Psoas muscle (tissue), 8 donors: ENCODE results near the gene B4GALT2. TPM values are rescaled to one million over a fixed set of nuclear protein-coding genes. Genes with fewer than 3 reads are reported as not detected.

ENCODE experiments used
- ATAC-seq, 4 donors: fragments of 200-7000 bp; cut with Tn5 transposase; one replicate each; pipeline ENCODE4 v1.9.1; 2020; ENCODE audit warnings: moderate library complexity in 3 of 4, mild to moderate bottlenecking in 2 of 4
- DNase-seq, 2 donors: peaks; one replicate each; pipeline ENCODE4 v3.0.0-alpha.2; 2020
- H3K27ac ChIP-seq: fragments of 200-600 bp; one replicate; pipeline ENCODE4 v1.8.0; 2022
- H3K27me3 ChIP-seq, 3 donors: fragments of 200-600 bp in 1 of 3; one replicate each; pipeline versions ENCODE4 v1.6.1 to v1.8.0; 2013 to 2022; ENCODE audit warnings: low read length in 2 of 3, mild to moderate bottlenecking in 2 of 3, moderate library complexity in 1 of 3; ENCODE audit not compliant: insufficient read depth in 3 of 3
- H3K36me3 ChIP-seq, 2 donors: fragments of 200-600 bp in 1 of 2; one replicate each; pipeline versions ENCODE4 v1.6.1 to v1.8.0; 2013 to 2022; ENCODE audit warnings: low read depth in 1 of 2, mild to moderate bottlenecking in 1 of 2, moderate library complexity in 1 of 2; ENCODE audit not compliant: insufficient read depth in 1 of 2
- H3K4me1 ChIP-seq: fragments of 200-600 bp; one replicate; pipeline ENCODE4 v1.8.0; 2022
- H3K4me3 ChIP-seq: fragments of 200-600 bp; one replicate; pipeline ENCODE4 v1.8.0; 2022; ENCODE audit warnings: mild to moderate bottlenecking
- H3K9me3 ChIP-seq: fragments of 200-600 bp; one replicate; pipeline ENCODE4 v1.8.0; 2022
- CTCF ChIP-seq: fragments of 200-600 bp; IDR thresholded peaks from one replicate; pipeline ENCODE4 v1.8.0; 2022; ENCODE audit warnings: antibody characterized with exemption
- WGBS, 3 donors: extraction: QIAGEN DNeasy Blood & Tissue Kit; methylation state at CpG; one replicate each; pipeline versions ENCODE4 v1.1.6 to v1.1.7; 2013; 5-methylcytosine and 5-hydroxymethylcytosine counted together
- intact Hi-C, 2 donors: fragments of 100-400 bp; cut with DNase I; formaldehyde crosslinking; loops; one replicate each; pipeline versions ENCODE4 v1.11.0 to v1.14.2; 2022
- polyA plus RNA-seq, 3 donors: library from polyadenylated mRNA; stranded (reverse); fragments of 200-250 nt; gene quantifications; one replicate each; pipeline ENCODE4 v1.2.3, GENCODE V29; 2013
- total RNA-seq, 4 donors: library from RNA; stranded (reverse); fragmentation: NEBNext Ultra II Directional in 2 of 4; extraction: Animal tissue kit (Norgen Biotek cat#: 25700) in 2 of 4; gene quantifications; one replicate each; pipeline versions ENCODE4 v1.2.1 to v1.2.4, GENCODE V29; 2021 to 2023
- donor health status: healthy with polysubstance abuse.
- donor health status: DM: no; HTN: no; CAD: no; lungs with moderate emphysema.
- donor health status: Bipolar disorder and iron deficiency.
- donor health status: healthy.
- donor health status: DM: yes; HTN: yes; CAD: no.
- donor health status: DM: no; HTN: no; CAD: no.
- donor health status: DM: no; HTN: no; CAD: no.
- donor health status: DM: yes; HTN: yes; CAD: no.

Gene B4GALT2
- total and polyA plus RNA-seq, 7 donors: 33.5 to 81.0 (median 54.9) TPM

- DNase-seq: no peak
- TF ChIP-seq CTCF: no peak
- Histone ChIP-seq H3K27me3 (no peaks in the 10 kb centered on the region), H3K9me3 (no peaks in the 10 kb centered on the region), H3K4me3 (no peak overlapping the region), H3K27ac (no peak overlapping the region), H3K4me1 (no peaks in the 10 kb centered on the region), H3K36me3 (no peaks in the 10 kb centered on the region)
- WGBS, 3 donors: 48 to 72% (median 55%) methylated on average over 5 of the region's 5 CpGs
- no peak for ATAC-seq
- intact Hi-C loops: no loop called here
Observed at GRCh38 chr1:44013949-44014348, 34.9 kb downstream of the B4GALT2 start.

GRCh38 chr1:44014365-44015104, 35.5 kb downstream of the B4GALT2 start:
- Histone ChIP-seq H3K27ac (no peak overlapping the region), H3K4me1 (no peaks in the 10 kb centered on the region), H3K27me3 (no peaks in the 10 kb centered on the region), H3K4me3 (no peak overlapping the region), H3K36me3 (no peaks in the 10 kb centered on the region), H3K9me3 (no peaks in the 10 kb centered on the region)
- ATAC-seq: no peak
- DNase-seq: no peak
- intact Hi-C loops: no loop called here
- WGBS, 3 donors: 70 to 82% (median 79%) methylated on average over 8 of the region's 8 CpGs
- no peak for TF ChIP-seq CTCF

GRCh38 chr1:44015206-44015605, 36.2 kb downstream of the B4GALT2 start:
- Histone ChIP-seq H3K27ac (no peak overlapping the region), H3K9me3 (no peaks in the 10 kb centered on the region), H3K36me3 (no peaks in the 10 kb centered on the region), H3K4me1 (no peaks in the 10 kb centered on the region), H3K4me3 (no peak overlapping the region), H3K27me3 (no peaks in the 10 kb centered on the region)
- WGBS, 3 donors: 63 to 73% (median 69%) methylated on average over 3 of the region's 3 CpGs
- ATAC-seq (no peak), DNase-seq (no peak)
- intact Hi-C loops: no loop called here
- TF ChIP-seq CTCF: no peak

GRCh38 chr1:44016041-44016889, 37.3 kb downstream of the B4GALT2 start:
- 84 to 86% (median 84%) methylated on average over 20 of the region's 20 CpGs for WGBS, 3 donors
- DNase-seq: no peak
- H3K36me3 ChIP-seq: no peaks in the 10 kb centered on the region
- H3K4me1 ChIP-seq: no peaks in the 10 kb centered on the region
- no peaks in the 10 kb centered on the region for H3K27me3 ChIP-seq
- intact Hi-C loops: no loop called here
- H3K4me3 ChIP-seq: no peak overlapping the region
- no peak for ATAC-seq
- no peak for TF ChIP-seq CTCF
- no peaks in the 10 kb centered on the region for H3K9me3 ChIP-seq
- H3K27ac ChIP-seq: no peak overlapping the region
